HG03045 (cell line): ENCODE measurements around the gene OR5T3.
"Not testable (repeated sequence)": the region's sequence is repeated elsewhere in the genome, so short reads cannot be mapped to it uniquely, and the experiment has no call there.

Experiments used
- ATAC-seq: cut with Tn5 transposase; IDR thresholded peaks from one replicate; pipeline ENCODE4 v1.9.1; 2021; ENCODE audit warnings: mild to moderate bottlenecking, moderate library complexity; ENCODE audit not compliant: unreplicated experiment

The OR5T3 gene

DNA sequence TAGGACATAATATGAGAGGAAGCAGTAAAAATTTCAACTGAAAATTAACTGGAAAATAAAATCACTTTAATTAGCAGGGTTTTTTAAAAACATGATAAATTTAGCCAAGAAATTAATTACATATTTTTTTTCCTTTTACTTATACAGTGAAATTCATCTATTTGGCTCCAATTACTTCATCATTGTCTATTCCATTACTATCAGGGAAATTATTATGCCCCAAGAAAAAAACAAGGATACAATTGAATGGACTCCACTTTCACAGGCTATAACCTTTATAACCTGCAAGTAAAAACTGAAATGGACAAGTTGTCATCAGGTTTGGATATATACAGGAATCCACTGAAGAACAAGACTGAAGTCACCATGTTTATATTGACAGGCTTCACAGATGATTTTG, at the start of gene OR5T3:
TSS of gene OR5T3 (plus strand) at position 301 of the 400 bp plus-strand sequence. CDS start at position 301, 0 bp downstream.
- ATAC-seq = no peak

DNA sequence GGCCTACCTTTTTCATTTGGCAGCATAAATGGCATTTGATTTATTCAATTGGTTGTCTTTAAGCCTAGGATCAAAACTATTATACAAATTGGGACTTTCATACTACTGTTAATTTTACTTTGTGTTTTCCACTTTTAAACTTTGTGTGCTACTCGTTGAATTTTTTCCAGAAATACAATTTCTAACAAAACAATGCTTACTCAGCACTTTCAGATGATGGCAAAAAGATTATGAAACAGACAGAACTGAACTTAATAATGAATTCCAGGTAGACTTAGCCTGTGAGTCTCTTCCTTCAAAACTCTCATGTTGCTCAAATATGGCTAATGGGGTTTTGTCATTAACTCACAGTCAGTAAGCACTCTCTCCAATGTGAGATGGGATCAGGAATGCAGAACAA, 44.3 kb upstream of the OR5T3 start:
- no peak for ATAC-seq

- no peak for ATAC-seq
These were observed 37.5 kb upstream of the OR5T3 start for GRCh38 chr11:56214537-56214936.

DNA sequence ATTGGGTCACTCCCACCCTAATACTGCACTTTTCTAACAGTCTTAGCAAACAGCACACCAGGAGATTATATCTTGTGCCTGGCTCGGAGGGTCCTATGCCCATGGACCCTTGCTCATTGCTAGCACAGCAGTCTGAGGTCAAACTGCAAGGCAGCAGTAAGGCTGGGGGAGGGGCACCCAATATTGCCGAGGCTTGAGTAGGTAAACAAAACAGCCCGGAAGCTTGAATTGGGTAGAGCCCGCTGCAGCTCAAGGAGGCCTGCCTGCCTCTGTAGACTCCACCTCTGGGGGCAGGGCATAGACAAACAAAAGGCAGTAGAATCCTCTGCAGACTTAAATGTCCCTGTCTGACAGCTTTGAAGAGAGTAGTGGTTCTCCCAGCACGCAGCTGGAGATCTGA, 32.3 kb upstream of the OR5T3 start:
- not testable (repeated sequence) for ATAC-seq

- no peak for ATAC-seq
These were observed 17.9 kb upstream of the OR5T3 start, which contains the start of gene OR5T2 for GRCh38 chr11:56234155-56234554. Gene OR5T2 (minus strand): TSS chr11:56234255. CDS start chr11:56233062, 1,193 bp downstream.

DNA sequence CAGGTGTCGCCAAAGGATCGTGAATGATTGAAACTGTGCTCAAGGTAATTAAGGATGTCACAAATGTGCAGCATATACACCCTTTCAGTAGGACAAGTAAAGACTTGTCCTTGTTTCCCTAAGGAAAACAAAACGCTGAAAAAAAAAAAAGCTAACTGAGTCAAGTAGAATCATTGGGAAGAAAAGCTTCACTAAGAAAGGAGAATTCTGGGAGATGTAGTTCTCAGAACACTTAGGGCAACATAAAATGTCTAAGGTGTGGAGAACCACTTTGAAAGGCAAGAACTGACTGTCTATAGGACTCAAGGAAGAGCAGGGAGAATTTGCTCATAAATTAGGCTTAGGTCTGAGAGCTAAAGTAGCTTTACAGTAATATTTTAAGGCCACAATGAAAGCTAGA, 19.0 kb downstream of the OR5T3 start:
- ATAC-seq = no peak

GRCh38 chr11:56273854-56274253, 21.8 kb downstream of the OR5T3 start, which contains the start of gene OR5T1:
Gene OR5T1 (plus strand): TSS chr11:56274154. CDS start chr11:56275639, 1,485 bp downstream.
- ATAC-seq = no peak

- no peak for ATAC-seq
These were observed 40.1 kb downstream of the OR5T3 start, which contains the start of gene OR8H1 for GRCh38 chr11:56292154-56292553. Gene OR8H1 (minus strand): TSS chr11:56292254. CDS start chr11:56291062, 1,192 bp downstream.

- ATAC-seq = no peak
These were observed 44.8 kb downstream of the OR5T3 start for GRCh38 chr11:56296898-56297297.
